Mesangial cell (primary cell): ENCODE measurements around the gene BCAS3. TPM values are rescaled to one million over a fixed set of nuclear protein-coding genes. Genes with fewer than 3 reads are reported as not detected.

ENCODE experiments used
- total RNA-seq: library from RNA; depleted of rRNA; stranded (reverse); fragments of >200 nt; gene quantifications from 2 replicates; pipeline ENCODE4 v1.2.3, GENCODE V29; 2015

BCAS3 gene
- 5.9 and 17.5 TPM in 2 replicates for total RNA-seq

GRCh38 chr17:60677308-60678117 lies at the start of gene BCAS3:
Gene BCAS3, plus strand, starts transcription at chr17:60677851.

GRCh38 chr17:61399131-61400065 lies 721.7 kb downstream of the BCAS3 start, which contains the start of gene TBX2:
Gene TBX2, plus strand, starts transcription at chr17:61399843. Its CDS starts 334 bp downstream, at chr17:61400177.

Other genes with a start within 250 kb of the BCAS3 start
- 13.5 and 18.6 TPM in 2 replicates for gene APPBP2, start 151.6 kb upstream of the BCAS3 start, total RNA-seq
- 5.1 and 11.5 TPM in 2 replicates for gene PPM1D, start 77.7 kb upstream of the BCAS3 start, total RNA-seq